ENCODE data around the gene KRTAP4-2.
"Not testable (repeated sequence)": the region's sequence is repeated elsewhere in the genome, so short reads cannot be mapped to it uniquely, and the experiment has no call there.

The KRTAP4-2 gene

GRCh38 chr17:41145261-41145660, 32.8 kb downstream of the KRTAP4-2 start:
- H3K9me3 Mint-ChIP-seq: peaks cover 32% of the 10 kb centered on the region
- no peak for TF ChIP-seq CTCF (IDR thresholded peaks at IDR 0.05; ENCODE audit: unreplicated experiment in 3 of 3)
- no peaks in the 10 kb centered on the region for H3K4me1 Mint-ChIP-seq
- H3K36me3 Mint-ChIP-seq (ENCODE audit: low read depth): no peaks in the 10 kb centered on the region
- H3K4me3 Mint-ChIP-seq: no peak overlapping the region
- H3K27me3 Mint-ChIP-seq (ENCODE audit: low read depth): peaks cover 17% of the 10 kb centered on the region
- H3K27ac Mint-ChIP-seq: no peak overlapping the region

GRCh38 chr17:41144846-41145245, 33.2 kb downstream of the KRTAP4-2 start:
- peaks cover 17% of the 10 kb centered on the region for H3K27me3 Mint-ChIP-seq (ENCODE audit: low read depth)
- no peak overlapping the region for H3K4me3 Mint-ChIP-seq
- TF ChIP-seq CTCF (IDR thresholded peaks at IDR 0.05; ENCODE audit: unreplicated experiment in 3 of 3): no peak
- no peaks in the 10 kb centered on the region for H3K4me1 Mint-ChIP-seq
- H3K9me3 Mint-ChIP-seq: peaks cover 32% of the 10 kb centered on the region
- no peak overlapping the region for H3K27ac Mint-ChIP-seq
- H3K36me3 Mint-ChIP-seq (ENCODE audit: low read depth): peaks cover under 1% of the 10 kb centered on the region

- Mint-ChIP-seq H3K4me3 (no peak overlapping the region), H3K27me3 (ENCODE audit: low read depth) (peaks cover 4% of the 10 kb centered on the region), H3K9me3 (peaks cover 44% of the 10 kb centered on the region), H3K36me3 (ENCODE audit: low read depth) (peaks cover 4% of the 10 kb centered on the region), H3K4me1 (no peaks in the 10 kb centered on the region), H3K27ac (no peak overlapping the region)
- TF ChIP-seq CTCF (IDR thresholded peaks at IDR 0.05; ENCODE audit: unreplicated experiment in 3 of 3): no peak
These were observed 36.7 kb downstream of the KRTAP4-2 start for GRCh38 chr17:41141361-41141760.

- Mint-ChIP-seq H3K27me3 (ENCODE audit: low read depth) (peaks cover 7% of the 10 kb centered on the region), H3K27ac (no peak within 1 kb of the TSS)
These were observed 37.5 kb downstream of the KRTAP4-2 start, which contains the start of gene KRTAP4-6 for GRCh38 chr17:41140360-41141131. Gene KRTAP4-6 (minus strand): TSS chr17:41140544. CDS start chr17:41140487, 57 bp downstream.

GRCh38 chr17:41139865-41140264, 38.2 kb downstream of the KRTAP4-2 start:
- H3K4me3 Mint-ChIP-seq; H3K4me1 Mint-ChIP-seq; H3K27me3 Mint-ChIP-seq (ENCODE audit: low read depth); H3K36me3 Mint-ChIP-seq (ENCODE audit: low read depth); H3K27ac Mint-ChIP-seq: not testable (repeated sequence)
- peaks cover 40% of the 10 kb centered on the region for H3K9me3 Mint-ChIP-seq

More at GRCh38 chr17:41140360-41141131, 37.5 kb downstream of the KRTAP4-2 start, which contains the start of gene KRTAP4-6:
- no peak for TF ChIP-seq CTCF (IDR thresholded peaks at IDR 0.05; ENCODE audit: unreplicated experiment in 3 of 3)
- Mint-ChIP-seq H3K4me3 (no peak within 1 kb of the TSS), H3K4me1 (no peaks in the 10 kb centered on the region), H3K36me3 (ENCODE audit: low read depth) (peaks cover 4% of the 10 kb centered on the region), H3K9me3 (peaks cover 44% of the 10 kb centered on the region)

GRCh38 chr17:41133880-41134735, 43.9 kb downstream of the KRTAP4-2 start:
- H3K27ac Mint-ChIP-seq: no peak overlapping the region
- peaks cover 7% of the 10 kb centered on the region for H3K27me3 Mint-ChIP-seq (ENCODE audit: low read depth)
- H3K4me1 Mint-ChIP-seq: no peaks in the 10 kb centered on the region
- H3K4me3 Mint-ChIP-seq: no peak overlapping the region
- peaks cover 9% of the 10 kb centered on the region for H3K9me3 Mint-ChIP-seq
- H3K36me3 Mint-ChIP-seq (ENCODE audit: low read depth): no peaks in the 10 kb centered on the region
- no peak for TF ChIP-seq CTCF (IDR thresholded peaks at IDR 0.05; ENCODE audit: unreplicated experiment in 3 of 3)
